HG02938 (cell line): Measurements from ENCODE around the gene DAD1.
A peak's percentile ranks its signal among the peaks of the same experiment; 100 is the strongest.
"Not testable (repeated sequence)": the region's sequence is repeated elsewhere in the genome, so short reads cannot be mapped to it uniquely, and the experiment has no call there.

Experiments
- ATAC-seq: cut with Tn5 transposase; IDR thresholded peaks from one replicate; pipeline ENCODE4 v1.9.1; 2021; ENCODE audit warnings: mild to moderate bottlenecking, moderate library complexity; ENCODE audit not compliant: unreplicated experiment

The DAD1 gene

DNA sequence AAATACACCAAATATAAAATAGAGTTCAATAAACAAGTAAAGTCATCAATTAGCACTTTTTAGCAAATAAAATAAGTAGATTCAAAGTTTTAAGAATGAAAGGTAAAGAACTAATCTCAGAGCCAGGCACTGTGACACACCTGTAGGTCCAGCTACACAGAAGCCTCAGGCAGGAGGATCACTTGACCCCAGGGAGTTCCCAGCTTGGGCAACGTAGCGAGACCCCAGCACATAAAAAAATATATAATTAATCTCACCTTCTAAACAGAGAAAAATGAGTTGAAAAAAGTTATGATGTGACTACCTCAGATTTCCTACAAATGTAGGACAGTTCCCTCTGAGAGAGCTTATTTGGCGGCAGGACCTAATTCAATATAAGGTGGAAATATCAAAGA is 19.3 kb downstream of the DAD1 start:
- no peak for ATAC-seq

DNA sequence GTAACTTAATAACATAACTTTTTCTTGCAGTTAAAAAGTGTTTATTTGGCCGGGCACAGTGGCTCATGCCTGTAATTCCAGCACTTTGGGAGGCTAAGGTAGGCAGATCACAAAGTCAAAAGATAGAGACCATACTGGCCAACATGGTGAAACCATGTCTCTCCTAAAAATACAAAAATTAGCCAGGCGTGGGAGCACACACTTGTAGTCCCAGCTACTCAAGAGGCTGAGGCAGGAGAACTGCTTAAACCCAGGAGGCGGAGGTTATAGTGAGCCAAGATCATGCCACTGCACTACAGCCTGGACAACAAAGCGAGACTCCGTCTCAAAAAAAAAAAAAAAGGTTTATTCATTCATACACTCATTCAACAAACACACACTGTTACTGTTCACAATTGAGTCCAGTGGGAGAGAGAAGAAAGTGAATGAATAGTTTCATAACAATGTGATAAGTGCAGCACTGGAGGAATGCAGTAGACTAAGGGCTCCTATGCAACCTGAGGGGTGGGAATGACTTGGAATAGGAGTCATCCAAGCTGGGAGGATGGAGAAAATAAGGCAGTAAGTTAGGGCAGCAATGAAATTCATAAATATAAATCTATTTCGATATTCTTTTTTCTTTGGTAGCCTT is 19.8 kb downstream of the DAD1 start:
- ATAC-seq = no peak

DNA sequence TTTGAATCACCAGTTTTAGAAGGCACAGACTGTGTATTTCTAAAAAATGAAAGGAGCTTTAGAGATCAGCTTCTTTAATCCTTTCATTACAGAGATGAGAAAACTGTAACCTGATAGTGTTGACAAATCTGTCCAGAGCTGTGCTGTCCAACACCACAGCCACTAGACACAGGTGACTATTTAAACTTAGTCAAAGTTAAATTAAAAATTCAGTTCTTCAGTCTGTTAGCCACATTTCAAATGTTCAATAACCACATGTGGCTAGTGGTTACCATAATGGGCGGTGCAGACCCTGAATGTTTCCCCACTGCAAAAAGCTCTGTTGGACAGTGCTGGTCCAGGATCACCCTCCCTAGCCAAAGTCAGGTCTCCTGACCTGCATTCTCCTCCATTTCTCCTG is 21.6 kb downstream of the DAD1 start:
- no peak for ATAC-seq

DNA sequence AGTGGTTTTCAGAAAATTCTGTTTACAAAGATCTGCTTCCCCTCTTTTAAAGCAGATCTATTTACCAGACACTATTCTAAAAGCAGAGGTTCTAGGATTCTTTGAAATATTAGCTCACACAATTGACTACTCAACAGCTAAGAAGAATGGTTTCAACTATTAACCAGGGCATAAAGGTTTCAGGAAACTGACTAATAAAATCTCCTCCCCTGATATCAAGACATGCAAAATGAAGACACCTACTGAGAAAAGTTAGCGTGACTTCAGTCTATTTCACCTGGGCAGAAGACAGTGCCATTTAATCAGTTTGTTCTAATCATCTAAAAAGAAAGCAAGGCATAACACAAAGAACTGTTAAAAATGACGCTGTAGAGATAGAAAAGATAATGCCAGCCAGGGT is 22.2 kb downstream of the DAD1 start:
- no peak for ATAC-seq

DNA sequence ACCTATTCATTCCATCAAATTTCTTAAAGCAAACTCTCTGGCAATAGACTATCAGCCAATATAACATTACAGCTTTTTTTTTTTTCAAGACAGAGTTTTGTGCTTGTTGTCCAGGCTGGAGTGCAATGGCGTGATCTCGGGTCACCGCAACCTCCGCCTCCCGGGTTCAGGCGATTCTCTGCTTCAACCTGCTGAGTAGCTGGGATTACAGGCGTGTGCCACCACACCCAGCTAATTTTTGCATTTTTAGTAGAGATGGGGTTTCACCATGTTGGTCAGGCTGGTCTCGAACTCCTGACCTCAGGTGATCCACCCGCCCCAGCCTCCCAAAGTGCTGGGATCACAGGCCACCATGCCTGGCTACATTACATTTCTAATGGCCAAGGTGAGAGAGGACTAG is 22.8 kb downstream of the DAD1 start:
- ATAC-seq = not testable (repeated sequence)

DNA sequence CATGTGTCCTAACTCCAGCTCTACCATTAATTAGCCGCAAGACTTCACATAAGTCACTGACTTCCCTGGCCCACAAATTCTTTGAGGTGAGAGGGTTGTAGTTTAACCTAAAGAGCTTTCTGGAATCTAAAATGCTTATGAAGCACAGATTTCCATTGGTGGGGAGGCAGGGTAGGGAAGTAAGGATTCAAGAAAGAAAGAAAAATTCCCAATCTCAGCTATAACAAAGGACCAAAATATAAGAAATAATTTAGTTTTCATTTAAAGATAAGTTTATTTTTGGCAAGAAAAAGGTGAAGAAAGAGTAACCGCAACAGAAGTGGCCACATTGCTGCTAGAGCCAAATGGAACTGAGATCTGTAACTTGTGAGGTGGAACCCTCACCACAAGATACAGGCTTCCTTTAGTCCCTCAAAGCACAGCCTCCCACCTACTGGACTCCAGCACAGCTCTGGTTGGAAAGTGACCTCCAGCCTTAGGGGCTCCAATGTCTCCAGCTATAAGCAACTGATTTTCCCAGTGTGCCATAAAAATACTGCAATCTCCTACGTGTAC is 23.6 kb downstream of the DAD1 start:
- ATAC-seq = peak; percentile 30

DNA sequence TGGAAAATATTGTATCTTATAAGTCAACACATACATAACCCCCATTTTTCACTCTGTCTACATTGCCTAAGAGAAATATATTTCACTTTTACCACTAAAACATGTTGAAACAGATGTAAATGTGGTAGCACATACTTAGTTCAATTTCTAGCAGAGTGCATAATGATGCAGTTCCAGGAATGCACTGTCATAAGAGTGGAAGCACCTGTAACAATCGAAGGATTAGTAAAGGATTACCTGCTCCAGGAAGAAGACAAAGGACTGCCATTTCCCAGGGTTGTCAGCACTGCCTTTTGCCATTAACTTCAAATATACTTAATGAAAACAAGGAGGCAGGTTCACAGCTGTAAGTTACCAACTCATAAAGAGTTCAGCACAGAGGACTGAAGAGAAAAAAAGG is 24.6 kb downstream of the DAD1 start:
- no peak for ATAC-seq

DNA sequence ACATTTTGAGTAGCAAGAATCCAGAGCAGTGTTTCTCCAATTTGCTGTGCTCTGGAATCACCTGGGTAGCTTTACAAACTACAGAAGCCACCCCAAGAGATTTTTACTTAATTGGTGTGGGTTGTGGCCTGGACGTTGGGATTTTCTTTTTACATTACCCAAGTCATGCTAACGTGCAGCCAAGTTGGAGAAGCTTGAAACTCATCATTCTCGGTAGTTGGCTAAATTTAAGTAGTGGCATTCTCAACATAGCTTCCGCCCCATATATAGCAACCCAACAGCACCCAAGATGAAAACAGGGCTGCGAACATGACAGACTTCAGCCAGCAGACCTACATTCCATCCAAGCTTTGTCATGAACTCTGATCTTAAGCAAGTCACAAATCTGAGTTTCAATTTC is 25.0 kb downstream of the DAD1 start:
- ATAC-seq = no peak

DNA sequence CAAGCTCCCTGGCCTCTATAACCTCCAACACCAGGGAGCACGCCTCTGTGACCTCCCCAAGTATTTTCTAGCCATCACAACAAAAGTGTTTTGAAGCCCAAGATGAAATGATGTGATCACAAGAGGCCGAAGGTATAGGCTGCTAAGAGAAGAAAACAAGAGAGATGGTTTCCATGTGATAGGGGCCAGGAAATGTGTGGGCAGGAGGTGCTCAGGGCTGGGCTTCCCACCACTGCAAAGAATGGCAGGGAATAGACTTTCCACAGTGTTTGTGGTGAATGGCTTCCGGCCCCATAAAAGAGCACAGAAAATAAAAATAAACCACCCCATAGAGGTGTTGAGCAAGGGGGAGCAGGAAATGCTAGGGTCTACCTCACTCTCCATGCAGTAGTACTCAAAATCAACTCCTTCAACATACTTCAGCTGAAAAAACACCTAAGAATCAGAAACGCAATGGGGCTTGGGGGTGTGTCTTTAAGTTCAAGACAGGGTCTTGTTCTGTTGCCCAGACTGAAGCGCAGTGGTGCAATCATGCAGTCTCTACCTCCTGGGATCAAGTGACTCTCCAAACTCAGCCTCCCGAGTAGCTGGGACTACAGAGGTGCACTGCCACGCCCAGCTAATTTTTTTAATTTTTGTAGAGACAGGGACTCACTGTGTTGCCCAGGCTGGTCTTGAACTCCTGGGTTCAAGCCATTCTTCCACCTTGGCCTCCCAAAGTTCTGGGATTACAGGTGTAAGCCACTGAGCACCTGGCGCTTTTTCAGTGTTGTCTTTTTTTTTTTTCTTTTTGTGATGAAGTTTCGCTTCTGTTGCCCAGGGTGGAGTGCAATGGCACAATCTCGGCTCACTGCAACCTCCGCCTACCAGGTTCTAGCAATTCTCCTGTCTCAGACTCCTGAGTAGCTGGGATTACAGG is 27.1 kb downstream of the DAD1 start:
- no peak for ATAC-seq

DNA sequence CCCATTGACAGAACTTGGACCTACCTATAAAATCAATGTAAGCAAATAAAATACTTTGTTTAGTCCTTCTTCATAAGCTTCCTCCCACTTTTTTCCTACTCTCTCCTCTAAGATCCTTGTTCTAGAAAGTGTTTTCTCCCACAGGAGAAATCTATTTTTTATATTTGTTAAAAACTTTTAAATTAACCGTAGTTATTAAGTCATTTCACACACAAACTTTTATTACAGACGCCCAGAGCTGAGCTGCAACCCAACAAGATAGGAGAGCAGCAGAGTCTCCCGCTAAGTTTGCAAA is 27.7 kb downstream of the DAD1 start:
- ATAC-seq = no peak

DNA sequence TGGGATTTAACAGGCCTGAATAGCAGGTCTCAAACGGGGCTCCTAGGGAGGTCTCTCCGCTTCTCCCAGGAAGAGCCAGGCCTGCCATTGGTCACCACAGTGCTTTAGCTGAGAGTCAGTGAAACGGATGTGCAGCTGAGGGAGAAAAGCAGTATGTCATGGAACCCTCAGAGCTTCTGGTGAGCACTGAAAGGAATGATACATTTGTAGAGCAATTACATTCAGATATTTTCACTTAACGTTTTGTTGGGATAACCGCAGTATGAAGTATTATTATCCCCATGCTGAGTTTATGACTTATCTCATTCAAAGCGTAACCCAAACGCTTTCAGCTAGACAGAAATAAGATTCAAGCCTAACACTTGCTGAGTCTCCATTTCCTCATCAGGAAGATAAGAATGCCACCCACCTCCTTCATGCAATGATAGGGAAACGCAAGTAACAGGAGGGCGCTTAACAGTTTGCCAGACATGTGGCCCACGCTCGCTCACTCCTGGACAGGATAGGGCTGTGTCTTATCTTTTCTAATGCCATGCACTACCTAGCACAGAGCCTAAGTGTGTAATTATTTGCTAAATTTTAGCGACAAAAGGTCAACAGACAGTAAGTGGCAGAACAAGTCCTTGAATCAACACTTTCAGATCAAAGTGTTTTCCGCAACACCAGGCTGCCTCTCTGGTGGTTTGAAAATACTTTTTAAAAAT is 28.2 kb downstream of the DAD1 start:
- no peak for ATAC-seq

DNA sequence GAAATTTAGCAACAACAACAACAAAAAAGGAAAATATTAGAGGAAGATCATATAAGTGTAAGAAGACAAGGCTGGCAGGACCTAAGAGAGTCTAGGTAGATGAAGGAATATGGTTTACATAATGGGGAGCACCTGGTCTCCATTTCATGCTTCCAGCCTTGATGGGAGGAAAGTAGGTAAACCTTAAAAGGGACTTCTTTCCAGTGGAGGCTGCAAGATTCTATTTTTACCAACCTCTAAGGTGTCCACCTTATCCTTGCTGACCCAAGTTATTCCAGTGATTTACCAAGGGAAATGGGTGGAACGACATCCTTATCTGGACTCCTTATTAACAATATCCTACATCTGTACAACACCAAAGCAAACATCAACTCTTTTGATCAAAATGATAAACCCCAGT is 30.0 kb downstream of the DAD1 start:
- ATAC-seq = no peak

DNA sequence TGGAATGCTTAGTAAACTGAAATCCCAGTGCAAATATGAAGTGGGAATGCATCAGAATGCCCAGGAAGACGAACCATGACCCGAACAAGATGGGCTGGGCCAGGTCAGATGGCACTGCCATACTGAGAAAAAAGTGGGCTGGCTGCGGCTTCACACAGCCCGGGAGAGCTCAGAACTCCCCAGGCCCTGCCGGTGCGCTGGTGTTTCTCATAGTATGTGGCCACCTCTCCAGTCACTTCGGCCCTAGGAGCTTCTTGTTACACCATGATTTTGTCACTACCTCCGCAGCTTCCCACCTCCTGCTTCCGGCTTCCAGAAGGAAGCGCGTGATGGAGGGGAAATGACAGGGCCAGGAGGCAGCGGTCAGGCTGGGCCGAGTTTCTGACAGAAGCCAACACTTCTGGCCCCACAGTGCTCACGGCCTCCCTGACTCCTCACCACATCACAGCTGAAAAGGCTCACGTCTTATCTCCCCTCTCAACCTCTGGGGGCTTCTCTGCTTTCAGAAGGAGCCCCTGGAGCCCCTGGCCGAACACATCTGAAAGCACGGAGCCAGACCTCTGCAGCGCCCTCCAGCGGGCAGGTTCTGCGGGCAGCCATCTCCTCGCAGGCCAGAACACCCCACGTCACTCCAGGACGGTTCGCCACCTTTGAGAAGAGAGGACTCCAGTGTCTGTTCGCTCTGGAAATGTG is 30.7 kb downstream of the DAD1 start:
- ATAC-seq = no peak

DNA sequence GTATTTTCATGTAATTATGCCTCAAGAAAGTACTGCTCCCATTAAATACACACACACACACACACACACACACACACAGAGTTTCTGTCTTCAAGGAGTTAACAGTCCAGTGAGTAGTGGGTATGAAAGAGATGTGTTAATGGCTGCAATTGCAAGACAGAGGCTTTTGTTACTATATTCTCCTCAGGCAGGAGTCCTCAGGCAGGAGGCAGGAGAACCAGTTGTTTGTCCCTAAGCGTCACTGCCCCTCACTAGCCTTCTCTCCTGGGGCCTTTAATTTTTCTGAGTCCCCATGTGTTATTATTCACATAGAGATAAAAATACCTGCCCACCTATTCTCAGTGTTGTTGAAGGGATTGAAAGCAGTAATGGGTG is 31.2 kb downstream of the DAD1 start:
- ATAC-seq = no peak

DNA sequence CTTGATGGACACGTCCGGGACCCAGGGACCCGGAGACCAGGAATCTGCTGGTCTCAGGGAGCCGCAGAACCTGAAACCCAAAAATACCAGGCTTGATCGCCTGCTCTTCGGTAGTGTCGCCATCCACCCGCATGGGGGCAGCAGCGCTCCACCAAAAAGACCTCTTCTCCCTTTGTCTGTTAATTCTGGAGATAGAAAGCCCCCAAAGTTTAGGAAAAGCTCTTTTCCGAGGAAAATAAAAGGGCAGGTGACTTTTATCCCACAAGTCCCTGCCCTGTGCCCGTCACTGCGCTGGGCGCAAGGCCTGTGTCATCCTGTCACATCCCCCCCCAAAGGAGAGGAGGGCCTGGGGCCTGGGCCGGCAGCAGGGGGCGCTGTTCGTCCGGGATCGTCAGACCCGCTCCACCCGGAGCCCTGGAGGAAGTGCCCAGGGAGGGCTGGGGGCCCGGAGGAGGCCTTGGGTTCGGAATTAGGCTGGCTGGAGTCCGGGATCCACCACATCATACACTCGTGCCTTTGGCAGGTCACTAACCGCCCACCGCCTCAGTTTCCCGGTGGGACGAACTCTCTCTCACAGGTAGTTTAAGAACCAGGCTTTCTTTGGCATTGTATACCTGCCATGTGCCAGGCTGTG is 31.9 kb downstream of the DAD1 start:
- ATAC-seq = peak; percentile 27

DNA sequence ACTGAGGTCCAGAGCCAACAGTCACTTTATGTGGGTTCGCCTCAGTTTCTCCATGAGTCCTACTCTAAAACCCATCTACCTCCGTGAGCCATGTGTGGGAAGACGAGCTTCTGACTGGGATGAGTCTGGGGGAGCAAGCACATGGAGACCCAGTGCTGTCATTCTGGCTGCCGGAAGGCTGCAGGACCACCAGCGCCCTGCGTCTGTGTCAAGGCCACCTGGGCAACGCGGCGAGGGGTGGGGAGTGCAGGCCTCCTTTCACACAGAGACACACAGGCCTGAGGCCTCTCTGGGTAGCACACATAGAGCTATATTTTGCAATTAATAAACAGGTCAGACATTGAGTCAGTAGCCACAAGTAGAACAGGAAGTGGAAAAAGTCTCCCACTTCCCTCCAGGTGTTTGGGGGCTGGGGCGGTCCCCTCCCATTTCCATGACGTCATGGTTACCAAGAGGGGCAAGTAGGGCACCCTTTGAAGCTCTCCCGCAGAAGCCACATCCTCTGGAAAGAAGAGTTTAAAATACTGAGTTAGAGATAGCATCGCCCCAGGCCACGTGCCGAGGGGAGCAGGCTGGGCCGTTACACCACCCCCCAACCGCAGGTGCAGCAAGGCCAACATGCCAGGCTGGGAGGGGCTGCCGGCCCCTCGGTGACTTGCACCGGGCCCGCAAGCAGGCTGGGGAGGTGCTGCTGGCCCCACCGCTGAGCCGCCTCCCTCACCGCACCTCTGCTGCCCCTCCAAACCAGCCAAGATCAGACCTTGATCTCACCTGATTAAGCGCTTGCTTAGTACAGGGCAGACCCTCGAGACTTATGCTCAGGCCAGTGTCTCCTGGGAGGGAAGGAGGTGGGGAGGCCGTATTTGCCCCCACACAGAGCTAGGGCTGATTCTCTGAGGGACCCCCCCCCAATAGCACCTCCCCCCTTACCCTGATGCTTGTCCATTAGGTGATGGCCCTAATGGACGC is 32.7 kb downstream of the DAD1 start:
- peak; percentile 77 for ATAC-seq

DNA sequence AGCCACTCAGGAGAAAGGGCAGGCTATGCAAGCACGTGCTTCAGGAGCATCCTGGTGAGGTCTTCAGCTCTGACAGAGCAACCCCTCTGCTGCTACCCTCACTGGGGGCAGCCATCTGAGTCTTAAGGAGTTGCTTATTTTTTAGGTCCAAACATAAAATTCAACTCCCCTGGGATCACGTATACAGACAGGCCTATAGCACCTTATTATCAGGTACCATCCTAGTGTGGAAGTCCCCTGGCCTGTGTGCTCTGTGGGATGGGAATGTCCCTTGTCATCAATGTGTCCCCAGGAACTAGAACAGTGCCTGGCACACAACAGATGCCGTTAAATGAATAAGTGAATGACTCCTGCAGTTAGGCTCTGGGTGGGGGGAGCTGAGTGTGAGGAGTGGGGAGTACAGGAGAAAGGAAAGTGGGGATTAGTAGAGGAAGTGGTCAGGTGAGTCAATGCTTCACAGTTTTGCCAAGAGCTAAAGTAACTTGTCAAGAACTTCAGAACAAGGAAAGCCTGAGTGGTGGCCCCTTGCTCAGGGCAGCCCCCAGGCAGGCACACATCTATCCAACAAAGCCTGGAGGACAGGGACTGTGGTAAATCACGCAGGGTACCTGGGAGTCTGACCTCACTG is 33.5 kb downstream of the DAD1 start:
- ATAC-seq = peak; percentile 4

DNA sequence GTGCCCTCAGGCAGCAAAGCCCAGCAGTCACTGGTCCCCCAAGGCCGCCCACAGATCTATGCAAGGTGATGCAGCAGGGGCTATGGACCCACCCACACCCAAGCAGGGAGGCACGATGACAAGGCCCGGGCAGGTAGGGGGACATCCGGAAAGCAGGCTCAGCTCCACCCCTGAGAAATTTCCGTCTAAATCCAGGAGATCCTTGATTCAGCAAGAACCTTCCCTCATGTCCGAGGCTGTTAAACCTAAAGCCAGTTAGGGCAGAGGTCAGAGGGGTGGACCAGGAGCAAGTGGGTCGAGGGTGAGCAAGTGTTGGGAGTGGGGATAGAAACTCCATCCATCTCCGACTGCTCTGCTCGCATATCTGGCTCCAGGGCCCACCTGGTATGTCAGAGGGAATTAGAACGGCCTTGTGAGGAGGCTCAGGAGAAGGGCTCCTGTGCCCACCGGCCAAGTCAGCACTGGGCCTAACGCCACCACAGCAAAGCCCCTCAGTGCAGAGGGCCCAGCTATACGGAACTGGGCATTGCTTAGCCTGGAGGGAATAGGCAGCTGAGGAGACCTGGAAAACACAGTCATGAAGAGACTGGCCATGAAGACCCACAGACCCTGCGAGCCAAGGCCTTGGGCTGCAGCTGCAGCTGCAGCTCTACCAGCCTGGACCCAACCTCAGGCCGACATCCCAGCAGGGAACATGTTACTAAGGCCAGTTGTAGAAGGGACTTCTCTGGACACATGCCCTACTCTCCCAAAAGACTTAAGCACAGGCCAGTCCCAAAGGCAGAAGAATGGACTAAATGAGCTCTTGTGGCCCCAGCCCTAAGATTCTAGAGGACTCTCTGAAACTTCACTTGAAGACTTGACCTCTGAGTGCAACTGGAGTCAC is 34.3 kb downstream of the DAD1 start:
- ATAC-seq = no peak
